ENCODE data around the gene BAAT.

Gene BAAT

GRCh38 chr9:101398068-101398929 is 13.5 kb upstream of the BAAT start, which contains the start of the genes MRPL50 and ZNF189:
TSS of gene MRPL50 (minus strand) at chr9:101398618. CDS start at chr9:101398592, 26 bp downstream.
TSS of gene ZNF189 (plus strand) at chr9:101398851. CDS start at chr9:101399157, 306 bp downstream.
- DNase-seq = peak; percentile 95

- DNase-seq = no peak
Observed at GRCh38 chr9:101397746-101398067, 12.9 kb upstream of the BAAT start.

GRCh38 chr9:101394687-101395086 is 9.9 kb upstream of the BAAT start:
- no peak for DNase-seq

GRCh38 chr9:101393135-101393534 is 8.3 kb upstream of the BAAT start:
- DNase-seq = no peak

- no peak for DNase-seq
Observed at GRCh38 chr9:101388507-101388993, 3.7 kb upstream of the BAAT start.

- DNase-seq = peak; percentile 33
Observed at GRCh38 chr9:101387871-101388506, 3.2 kb upstream of the BAAT start.

GRCh38 chr9:101383361-101383760 is 1.4 kb downstream of the BAAT start:
- no peak for DNase-seq

- no peak for DNase-seq
Observed at GRCh38 chr9:101381833-101382342, 2.9 kb downstream of the BAAT start.

GRCh38 chr9:101381118-101381517 is 3.7 kb downstream of the BAAT start:
- no peak for DNase-seq

- no peak for DNase-seq
Observed at GRCh38 chr9:101380295-101380694, 4.5 kb downstream of the BAAT start.

- DNase-seq = no peak
Observed at GRCh38 chr9:101376111-101376848, 8.5 kb downstream of the BAAT start.

GRCh38 chr9:101375546-101375945 is 9.3 kb downstream of the BAAT start:
- DNase-seq = no peak

GRCh38 chr9:101372327-101373118 is 12.3 kb downstream of the BAAT start:
- DNase-seq = no peak

- DNase-seq = no peak
Observed at GRCh38 chr9:101371813-101372212, 13.0 kb downstream of the BAAT start.

- DNase-seq = no peak
Observed at GRCh38 chr9:101369884-101370531, 14.8 kb downstream of the BAAT start.

- DNase-seq = no peak
Observed at GRCh38 chr9:101369286-101369685, 15.5 kb downstream of the BAAT start.

- no peak for DNase-seq
Observed at GRCh38 chr9:101367323-101367722, 17.5 kb downstream of the BAAT start.

- DNase-seq = no peak
Observed at GRCh38 chr9:101366038-101366756, 18.6 kb downstream of the BAAT start.

GRCh38 chr9:101365181-101365580 is 19.6 kb downstream of the BAAT start:
- no peak for DNase-seq

- no peak for DNase-seq
Observed at GRCh38 chr9:101362450-101362849, 22.4 kb downstream of the BAAT start.

GRCh38 chr9:101360647-101361046 is 24.2 kb downstream of the BAAT start:
- DNase-seq = no peak

Measured in RPMI8226 (cell line).